Activated B cell treated with CpG ODN at 0.5 μM for 24 hours (primary cell): ENCODE measurements around the gene OR8B3. TPM values are rescaled to one million over a fixed set of nuclear protein-coding genes. Genes with fewer than 3 reads are reported as not detected.

Source experiments
- ATAC-seq: fragments of 200-7000 bp; cut with Tn5 transposase; one replicate; pipeline ENCODE4 v1.10.0; 2021; ENCODE audit warnings: low read depth, mild to moderate bottlenecking, moderate library complexity
- CTCF ChIA-PET: fragments of 350-600 bp; sonication (Branson Sonifier 250); formaldehyde crosslinking; loops from one replicate; lab custom pipeline; 2021; ENCODE audit warnings: antibody characterized with exemption; lab: Charles Lee
- POLR2A ChIA-PET: fragments of 350-600 bp; sonication (Branson Sonifier 250); formaldehyde crosslinking; loops from one replicate; lab custom pipeline; 2021; ENCODE audit warnings: antibody characterized with exemption; lab: Charles Lee
- DNase-seq: peaks from one replicate; pipeline ENCODE4 v3.0.0; 2022
- H3K27ac Mint-ChIP-seq: one replicate; pipeline ENCODE4 v1.8.0; 2020; ENCODE audit warnings: mixed read lengths
- H3K27me3 Mint-ChIP-seq: one replicate; pipeline ENCODE4 v1.8.0; 2021; ENCODE audit warnings: mixed read lengths
- H3K36me3 Mint-ChIP-seq: one replicate; pipeline ENCODE4 v1.8.0; 2021; ENCODE audit warnings: low read depth, mixed read lengths
- H3K4me1 Mint-ChIP-seq: one replicate; pipeline ENCODE4 v1.8.0; 2021; ENCODE audit warnings: mixed read lengths
- H3K4me3 Mint-ChIP-seq: one replicate; pipeline ENCODE4 v1.8.0; 2020; ENCODE audit warnings: mild to moderate bottlenecking, mixed read lengths
- H3K9me3 Mint-ChIP-seq: one replicate; pipeline ENCODE4 v1.8.0; 2020; ENCODE audit warnings: mixed read lengths
- CTCF ChIP-seq: fragments of 200-600 bp; IDR thresholded peaks from one replicate; pipeline ENCODE4 v1.8.0; 2022; ENCODE audit warnings: antibody characterized with exemption, mild to moderate bottlenecking
- intact Hi-C: fragments of 100-400 bp; cut with micrococcal nuclease; formaldehyde crosslinking; loops from one replicate; pipeline ENCODE4 v1.15.1; 2024
- total RNA-seq: library from RNA; stranded (reverse); gene quantifications from 2 replicates; pipeline ENCODE4 v1.2.3, GENCODE V29; 2022

Gene OR8B3
- total RNA-seq, 1 donor from 2014 or later, result not detected

- ATAC-seq (no peak), DNase-seq (no peak)
- peaks cover 11% of the 10 kb centered on the region for H3K27me3 Mint-ChIP-seq
- H3K4me1 Mint-ChIP-seq, result no peaks in the 10 kb centered on the region
- TF ChIP-seq CTCF, result no peak
- no peaks in the 10 kb centered on the region for H3K36me3 Mint-ChIP-seq
- intact Hi-C loops, result no loop called here
- POLR2A ChIA-PET, result no interaction called here
- H3K4me3 Mint-ChIP-seq, result no peak overlapping the region
- CTCF ChIA-PET, result no interaction called here
- no peak overlapping the region for H3K27ac Mint-ChIP-seq
- no peaks in the 10 kb centered on the region for H3K9me3 Mint-ChIP-seq
Observed at GRCh38 chr11:124441519-124441918, 42.7 kb upstream of the OR8B3 start.

- Mint-ChIP-seq H3K36me3 (no peaks in the 10 kb centered on the region), H3K4me3 (no peak overlapping the region)
Observed at GRCh38 chr11:124441081-124441480, 42.3 kb upstream of the OR8B3 start.

GRCh38 chr11:124440608-124441007 is 41.8 kb upstream of the OR8B3 start:
- CTCF ChIA-PET, result no interaction called here

More at GRCh38 chr11:124441081-124441480, 42.3 kb upstream of the OR8B3 start:
- Mint-ChIP-seq H3K27me3 (peaks cover 11% of the 10 kb centered on the region), H3K27ac (no peak overlapping the region), H3K9me3 (no peaks in the 10 kb centered on the region), H3K4me1 (no peaks in the 10 kb centered on the region)
- no peak for TF ChIP-seq CTCF
- ATAC-seq (no peak), DNase-seq (no peak)
- POLR2A ChIA-PET, result no interaction called here
- intact Hi-C loops, result no loop called here
- CTCF ChIA-PET, result no interaction called here

GRCh38 chr11:124434699-124435098 is 35.9 kb upstream of the OR8B3 start:
- Mint-ChIP-seq H3K4me3 (no peak overlapping the region), H3K36me3 (no peaks in the 10 kb centered on the region), H3K9me3 (peaks cover 2% of the 10 kb centered on the region), H3K27me3 (peaks cover 8% of the 10 kb centered on the region), H3K4me1 (no peaks in the 10 kb centered on the region), H3K27ac (no peak overlapping the region)
- DNase-seq (no peak), ATAC-seq (no peak)
- intact Hi-C loops, result no loop called here
- POLR2A ChIA-PET, result no interaction called here
- no peak for TF ChIP-seq CTCF
- CTCF ChIA-PET, result no interaction called here

More at GRCh38 chr11:124440608-124441007, 41.8 kb upstream of the OR8B3 start:
- Mint-ChIP-seq H3K27me3 (peaks cover 11% of the 10 kb centered on the region), H3K36me3 (no peaks in the 10 kb centered on the region), H3K4me3 (no peak overlapping the region), H3K4me1 (no peaks in the 10 kb centered on the region), H3K27ac (no peak overlapping the region), H3K9me3 (no peaks in the 10 kb centered on the region)
- ATAC-seq (no peak), DNase-seq (no peak)
- no peak for TF ChIP-seq CTCF
- intact Hi-C loops, result no loop called here
- POLR2A ChIA-PET, result no interaction called here

GRCh38 chr11:124429599-124429998 is 30.8 kb upstream of the OR8B3 start:
- H3K36me3 Mint-ChIP-seq, result no peaks in the 10 kb centered on the region
- intact Hi-C loops, result loop anchor here (10.0 kb wide), 1 partner anchor 1035 kb away; no protein-coding TSS in a partner anchor

More at GRCh38 chr11:124429599-124429998, 30.8 kb upstream of the OR8B3 start:
- H3K27ac Mint-ChIP-seq, result no peak overlapping the region
- peaks cover 4% of the 10 kb centered on the region for H3K27me3 Mint-ChIP-seq
- CTCF ChIA-PET, result no interaction called here
- TF ChIP-seq CTCF, result no peak
- H3K4me1 Mint-ChIP-seq, result no peaks in the 10 kb centered on the region
- POLR2A ChIA-PET, result no interaction called here
- DNase-seq (no peak), ATAC-seq (no peak)
- peaks cover 7% of the 10 kb centered on the region for H3K9me3 Mint-ChIP-seq
- no peak overlapping the region for H3K4me3 Mint-ChIP-seq
